CD4-positive, alpha-beta T cell treated with Interleukin-6 for 4 hours (primary cell): ENCODE data around the gene TJP1.
"Not testable (repeated sequence)": the region's sequence is repeated elsewhere in the genome, so short reads cannot be mapped to it uniquely, and the experiment has no call there.

Experiments
- DNase-seq: peaks from one replicate; pipeline ENCODE4 v3.0.0-alpha.2; 2020; ENCODE audit warnings: mixed read lengths

The TJP1 gene

GRCh38 chr15:29696950-29697738 lies 125.1 kb downstream of the TJP1 start:
- no peak for DNase-seq

- DNase-seq, result not testable (repeated sequence)
Measured at GRCh38 chr15:29696506-29696905, 125.8 kb downstream of the TJP1 start.

- DNase-seq, result no peak
Measured at GRCh38 chr15:29695489-29696167, 126.6 kb downstream of the TJP1 start.

GRCh38 chr15:29693225-29693624 lies 129.0 kb downstream of the TJP1 start:
- DNase-seq, result no peak

- no peak for DNase-seq
Measured at GRCh38 chr15:29692527-29692926, 129.7 kb downstream of the TJP1 start.

- no peak for DNase-seq
Measured at GRCh38 chr15:29690765-29691475, 131.3 kb downstream of the TJP1 start.

GRCh38 chr15:29689287-29689986 lies 132.8 kb downstream of the TJP1 start:
- no peak for DNase-seq

- DNase-seq, result no peak
Measured at GRCh38 chr15:29688506-29689286, 133.6 kb downstream of the TJP1 start.

- no peak for DNase-seq
Measured at GRCh38 chr15:29687939-29688505, 134.2 kb downstream of the TJP1 start.

- DNase-seq, result no peak
Measured at GRCh38 chr15:29687204-29687815, 135.0 kb downstream of the TJP1 start.

- no peak for DNase-seq
Measured at GRCh38 chr15:29686445-29687203, 135.6 kb downstream of the TJP1 start.

GRCh38 chr15:29686079-29686425 lies 136.2 kb downstream of the TJP1 start:
- DNase-seq, result no peak

- no peak for DNase-seq
Measured at GRCh38 chr15:29685156-29686078, 136.9 kb downstream of the TJP1 start.

- no peak for DNase-seq
Measured at GRCh38 chr15:29682781-29683180, 139.5 kb downstream of the TJP1 start.

GRCh38 chr15:29682361-29682760 lies 139.9 kb downstream of the TJP1 start:
- DNase-seq, result no peak

GRCh38 chr15:29681946-29682345 lies 140.3 kb downstream of the TJP1 start:
- DNase-seq, result no peak

- no peak for DNase-seq
Measured at GRCh38 chr15:29681166-29681845, 141.0 kb downstream of the TJP1 start.

GRCh38 chr15:29680465-29681165 lies 141.7 kb downstream of the TJP1 start:
- no peak for DNase-seq
